GM04503 (cell line): ENCODE results near the gene PLEKHG4.

Experiments
- DNase-seq: peaks from one replicate; pipeline ENCODE4 v3.0.0-alpha.2; 2012; ENCODE audit warnings: low read depth

The PLEKHG4 gene

DNA sequence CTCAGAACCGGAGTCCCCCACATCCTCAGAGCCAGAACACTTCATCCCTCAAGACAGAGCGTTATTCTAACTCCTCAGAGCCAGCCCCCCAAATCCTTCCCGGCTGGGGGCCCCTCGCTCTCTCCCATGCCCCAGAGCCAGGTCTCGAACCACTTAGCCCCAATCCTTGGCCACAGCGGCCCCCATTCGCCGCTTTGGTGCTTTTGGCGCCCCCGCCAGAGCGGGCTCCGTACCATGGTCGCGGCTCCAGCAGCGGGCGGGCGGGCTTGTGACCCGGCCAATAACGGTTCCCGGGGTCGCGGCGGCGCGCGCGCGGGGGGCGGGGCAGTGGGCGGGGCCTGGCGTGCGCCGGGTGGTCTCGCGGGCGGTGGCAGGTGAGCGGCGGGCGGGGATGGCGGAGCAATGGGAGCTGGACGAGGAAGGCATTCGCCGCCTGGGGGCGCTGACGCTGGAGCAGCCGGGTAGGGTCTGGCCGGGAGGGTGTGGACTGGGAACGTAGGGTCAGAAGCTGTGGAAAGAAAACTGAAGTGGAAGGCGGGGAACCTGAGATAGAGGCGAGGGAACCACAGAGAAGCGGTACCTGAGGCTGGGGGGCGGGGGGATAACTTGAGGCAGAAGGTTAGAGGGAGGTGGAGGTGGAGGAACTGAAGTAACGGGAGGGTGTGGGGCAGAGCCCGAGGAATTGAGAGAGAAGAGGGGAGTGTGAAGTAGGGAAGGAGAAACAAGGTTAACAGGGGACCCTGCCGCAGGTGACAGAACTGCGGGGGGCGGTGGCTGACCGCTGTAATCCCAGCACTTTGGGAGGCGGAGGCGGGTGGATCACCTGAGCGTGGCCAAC, 47.4 kb downstream of the PLEKHG4 start, which contains the start of the genes KCTD19 and LRRC36:
Gene KCTD19, minus strand, starts transcription at position 270 of the 838 bp plus-strand sequence. Its CDS starts 34 bp downstream, at position 236.
Gene LRRC36, plus strand, starts transcription at position 344 of the 838 bp plus-strand sequence. Its CDS starts 48 bp downstream, at position 392.
- no peak for DNase-seq

DNA sequence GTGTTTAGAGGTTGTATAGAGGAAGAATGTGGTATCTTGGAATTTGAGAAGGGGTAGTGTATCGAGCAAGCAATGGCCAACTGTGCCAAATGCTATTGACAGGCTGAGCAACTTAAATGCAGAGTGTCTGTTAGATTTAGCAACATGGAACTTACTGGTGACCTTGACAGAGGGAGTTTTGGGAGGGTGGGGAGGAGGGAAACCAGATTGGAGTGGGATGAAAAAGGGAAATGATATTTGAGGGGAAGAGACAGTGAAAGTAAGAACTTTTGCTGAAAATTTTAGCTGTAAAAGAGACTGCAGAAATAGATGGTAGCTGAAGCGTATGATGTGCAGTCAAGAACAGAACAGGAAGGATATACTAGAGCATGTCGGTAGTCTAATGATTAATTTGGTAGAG, 48.4 kb downstream of the PLEKHG4 start:
- no peak for DNase-seq

DNA sequence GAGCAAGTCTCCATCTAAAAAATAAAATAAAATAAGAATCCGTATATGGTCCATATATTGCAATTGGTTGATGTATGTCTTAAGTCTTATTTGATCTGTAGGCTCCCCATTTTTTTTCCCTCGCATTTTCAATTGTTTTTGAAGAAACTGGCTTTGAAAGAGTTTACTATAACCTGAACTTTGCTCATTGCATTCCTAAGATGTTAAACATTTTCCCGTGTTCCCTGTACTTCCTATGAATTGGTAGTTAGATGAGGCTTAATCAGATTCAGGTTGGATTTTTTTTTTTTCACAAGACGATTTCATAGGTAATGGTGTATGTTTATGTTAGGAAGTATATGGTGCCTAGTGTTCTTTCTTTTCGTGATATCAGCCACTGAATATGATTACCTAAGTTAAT, 50.6 kb downstream of the PLEKHG4 start:
- DNase-seq: no peak

DNA sequence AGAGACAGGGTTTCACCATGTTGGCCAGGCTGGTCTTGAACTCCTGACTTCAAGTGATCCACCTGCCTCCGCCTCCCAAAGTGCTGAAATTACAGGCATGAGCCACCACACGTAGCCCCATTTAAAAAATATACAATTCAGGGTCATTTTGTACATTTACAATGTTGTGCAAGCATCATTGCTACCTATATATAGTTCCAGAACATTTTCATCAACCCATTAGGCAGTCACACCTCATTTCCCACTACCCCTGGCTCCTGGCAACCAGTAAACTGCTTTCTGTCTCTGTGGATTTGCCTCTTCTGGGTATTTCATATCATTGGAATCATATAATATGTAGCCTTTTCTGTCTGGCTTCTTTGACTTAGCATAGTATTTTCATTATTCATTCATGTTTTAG, 54.0 kb downstream of the PLEKHG4 start:
- no peak for DNase-seq

DNA sequence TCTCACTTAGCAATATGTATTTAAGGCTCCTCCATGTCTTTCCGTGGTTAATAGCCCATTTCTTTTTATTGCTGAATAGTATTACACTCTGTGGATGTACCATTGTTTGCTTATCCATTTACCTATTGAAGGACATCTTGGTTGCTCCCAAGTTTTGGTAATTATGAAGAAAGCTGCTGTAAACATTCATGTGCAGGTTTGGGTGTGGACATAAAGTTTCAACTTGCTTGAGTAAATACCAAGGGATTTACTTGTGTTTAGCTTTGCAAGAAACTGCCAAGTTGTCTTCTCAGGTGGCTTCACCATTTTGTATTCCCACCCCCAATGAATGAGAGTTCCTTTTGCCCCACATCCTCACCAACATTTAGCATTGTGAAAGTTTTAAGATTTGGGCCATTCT, 56.8 kb downstream of the PLEKHG4 start:
- no peak for DNase-seq

DNA sequence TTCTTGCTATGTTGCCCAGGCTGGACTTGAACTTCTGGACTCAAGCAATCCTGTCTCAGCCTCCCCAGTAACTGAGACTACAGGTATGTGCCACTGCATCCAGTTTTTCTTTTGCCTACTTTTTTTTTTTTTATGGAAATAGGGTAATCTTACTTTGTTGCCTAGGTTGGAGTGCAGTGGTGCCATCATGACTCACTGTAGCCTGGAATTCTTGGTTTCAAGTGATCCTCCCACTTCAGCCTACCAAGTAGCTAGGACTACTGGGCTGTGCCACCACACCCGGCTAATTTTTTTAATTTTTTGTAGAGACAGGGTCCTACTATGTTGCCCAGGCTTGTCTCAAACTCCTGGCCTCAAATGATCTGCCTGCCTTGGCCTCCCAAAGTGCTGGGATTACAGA, 57.3 kb downstream of the PLEKHG4 start:
- no peak for DNase-seq
